Adrenal gland (tissue), 12 donors: ENCODE data around the gene CNGA3. TPM values are rescaled to one million over a fixed set of nuclear protein-coding genes. Genes with fewer than 3 reads are reported as not detected.

Source experiments
- DNase-seq, 7 donors: peaks; one replicate each; pipeline ENCODE4 v3.0.0-alpha.2; 2019 to 2020
- H3K27ac ChIP-seq, 5 donors: fragments of 200-600 bp; sonication (generic) in 4 of 5; 1 replicate in 3 of 5; 2 replicates in 2 of 5; pipeline versions ENCODE4 v1.5.1 to v1.8.0; 2016 to 2020; ENCODE audit warnings: mild to moderate bottlenecking in 1 of 5
- H3K27me3 ChIP-seq: fragments of 200-600 bp; 2 replicates; pipeline ENCODE4 v1.8.0; 2021
- H3K36me3 ChIP-seq, 2 donors: fragments of 200-600 bp; replicated peaks in 1 of 2; 1 replicate in 1 of 2; 2 replicates in 1 of 2; pipeline versions ENCODE4 v1.5.1 to v1.8.0; 2018 to 2022
- H3K4me1 ChIP-seq, 2 donors: fragments of 200-600 bp; replicated peaks in 1 of 2; 1 replicate in 1 of 2; 2 replicates in 1 of 2; pipeline versions ENCODE4 v1.5.1 to v1.8.0; 2018 to 2021
- H3K4me3 ChIP-seq, 4 donors: fragments of 200-600 bp; sonication (generic) in 3 of 4; one replicate each; pipeline ENCODE4 v1.5.1; 2016 to 2018
- H3K9me3 ChIP-seq, 3 donors: fragments of 200-600 bp; sonication (generic) in 1 of 3; replicated peaks in 1 of 3; 1 replicate in 2 of 3; 2 replicates in 1 of 3; pipeline versions ENCODE4 v1.5.1 to v1.8.0; 2016 to 2021
- POLR2A ChIP-seq, 2 donors: fragments of 450-650 bp; IDR thresholded peaks; one replicate each; pipeline ENCODE4 v1.6.1; 2017; ENCODE audit warnings: antibody characterized with exemption in 2 of 2, mild to moderate bottlenecking in 2 of 2, moderate library complexity in 1 of 2
- WGBS, 4 donors: extraction: QIAGEN DNeasy Blood & Tissue Kit in 2 of 4; methylation state at CpG; one replicate each; pipeline versions ENCODE4 v1.1.5 to v1.1.7; 2013 to 2017; 5-methylcytosine and 5-hydroxymethylcytosine counted together
- intact Hi-C, 2 donors: fragments of 100-400 bp; cut with DNase I; formaldehyde crosslinking; loops; one replicate each; pipeline versions ENCODE4 v1.14.1 to v1.15.0; 2022 to 2023
- polyA plus RNA-seq, 3 donors: library from polyadenylated mRNA; stranded (reverse); fragments of 200-250 nt in 2 of 3; fragments of 350-450 nt in 1 of 3; fragmentation: Illumina TruSeq in 1 of 3; extraction: RNeasy Lipid Tissue Mini Kit (QIAGEN cat#74804) in 1 of 3; gene quantifications; one replicate each; pipeline ENCODE4 v1.2.3, GENCODE V29; 2013 to 2014
- total RNA-seq, 9 donors: library from RNA; depleted of rRNA in 4 of 9; stranded (reverse); fragments of >200 nt in 4 of 9; fragments of 120-200 nt in 1 of 9; fragmentation: NEBNext Ultra II Directional in 1 of 9; extraction: Animal tissue kit (Norgen Biotek cat#: 25700) in 1 of 9; gene quantifications; one replicate each; pipeline versions ENCODE4 v1.1.0 to v1.2.4, GENCODE V29; 2013 to 2023
- TF ChIP-seq, protein P1 (sequence below), 6 experiments: fragments of 450-650 bp in 4 of 6; fragments of 200-600 bp in 2 of 6; sonication (generic) in 1 of 6; IDR thresholded peaks; 1 replicate in 5 of 6; 2 replicates in 1 of 6; pipeline versions ENCODE4 v1.5.1 to v1.8.0; 2016 to 2021; ENCODE audit warnings: antibody characterized with exemption in 6 of 6, mild to moderate bottlenecking in 2 of 6, moderate library complexity in 1 of 6
- donor health status: healthy with polysubstance abuse.
- donor health status: Bipolar disorder and iron deficiency.
- donor health status: DM: yes; HTN: yes; CAD: no.
- donor health status: DM: no; HTN: no; CAD: no.
- donor health status: DM: no; HTN: no; CAD: no.
- donor health status: DM: yes; HTN: yes; CAD: no.

CNGA3 gene
- total and polyA plus RNA-seq, 12 donors, result 0.07 to 0.28 (median 0.16) TPM; not detected in 5

DNA sequence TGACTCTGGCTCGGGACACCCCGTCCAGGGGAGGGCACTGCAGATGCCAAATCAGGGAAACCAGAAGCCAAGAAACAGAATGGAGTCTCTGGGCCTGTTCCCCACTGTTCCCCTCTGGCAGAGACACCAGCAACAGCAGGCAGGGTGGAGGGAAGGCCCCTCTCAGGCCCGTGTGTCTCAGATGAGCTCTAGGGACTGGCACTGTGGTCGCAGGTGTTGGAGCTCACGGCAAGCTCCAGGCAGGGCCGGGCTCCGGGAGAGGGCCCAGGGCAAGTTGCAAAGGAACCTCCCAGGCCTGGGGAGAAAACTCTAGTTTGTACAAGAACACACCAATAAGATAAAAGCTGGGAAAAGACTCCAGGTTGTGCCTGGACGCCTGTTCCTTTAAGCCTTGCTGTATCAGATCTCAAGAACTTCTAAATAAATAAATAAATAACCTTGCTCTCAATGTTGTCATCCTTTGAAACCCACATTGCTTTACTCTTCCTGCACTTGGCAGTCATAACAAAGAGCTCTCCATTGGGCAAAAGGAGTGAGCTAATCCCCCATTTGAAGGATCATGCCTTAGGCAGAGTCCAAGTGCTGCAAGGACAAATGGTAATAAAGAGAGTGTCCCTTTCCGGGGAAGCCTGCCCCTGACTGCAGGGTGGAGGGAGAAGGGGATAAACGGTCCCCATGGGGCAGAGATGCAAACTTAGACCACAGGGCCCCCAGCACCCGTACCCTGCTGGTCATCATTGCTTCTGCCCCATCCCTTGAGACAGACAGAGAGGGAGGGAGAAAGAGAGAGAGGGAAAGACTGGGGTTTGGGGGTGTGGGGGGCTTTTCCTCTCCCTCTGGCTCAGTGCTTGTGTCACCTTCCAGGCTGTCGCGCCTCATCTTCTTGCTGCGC is 33.3 kb downstream of the CNGA3 start:
- Histone ChIP-seq H3K27ac (peak overlapping the region in 3 of 5 donors; percentile 15 to 59 (median 59)), H3K4me1 (peaks cover 4 to 13% of the 10 kb centered on the region in 2 donors), H3K9me3 (no peaks in the 10 kb centered on the region), H3K27me3 (no peaks in the 10 kb centered on the region), H3K36me3 (no peaks in the 10 kb centered on the region), H3K4me3 (no peak overlapping the region)
- DNase-seq, result peak in 2 of 7 donors; percentile 10 to 24
- 70 to 80% (median 76%) methylated on average over 14 of the region's 14 CpGs for WGBS, 4 donors
- intact Hi-C loops, result no loop called here
- TF ChIP-seq, protein P1, sequence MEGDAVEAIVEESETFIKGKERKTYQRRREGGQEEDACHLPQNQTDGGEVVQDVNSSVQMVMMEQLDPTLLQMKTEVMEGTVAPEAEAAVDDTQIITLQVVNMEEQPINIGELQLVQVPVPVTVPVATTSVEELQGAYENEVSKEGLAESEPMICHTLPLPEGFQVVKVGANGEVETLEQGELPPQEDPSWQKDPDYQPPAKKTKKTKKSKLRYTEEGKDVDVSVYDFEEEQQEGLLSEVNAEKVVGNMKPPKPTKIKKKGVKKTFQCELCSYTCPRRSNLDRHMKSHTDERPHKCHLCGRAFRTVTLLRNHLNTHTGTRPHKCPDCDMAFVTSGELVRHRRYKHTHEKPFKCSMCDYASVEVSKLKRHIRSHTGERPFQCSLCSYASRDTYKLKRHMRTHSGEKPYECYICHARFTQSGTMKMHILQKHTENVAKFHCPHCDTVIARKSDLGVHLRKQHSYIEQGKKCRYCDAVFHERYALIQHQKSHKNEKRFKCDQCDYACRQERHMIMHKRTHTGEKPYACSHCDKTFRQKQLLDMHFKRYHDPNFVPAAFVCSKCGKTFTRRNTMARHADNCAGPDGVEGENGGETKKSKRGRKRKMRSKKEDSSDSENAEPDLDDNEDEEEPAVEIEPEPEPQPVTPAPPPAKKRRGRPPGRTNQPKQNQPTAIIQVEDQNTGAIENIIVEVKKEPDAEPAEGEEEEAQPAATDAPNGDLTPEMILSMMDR (IDR thresholded peaks at IDR 0.05), result no peak
- TF ChIP-seq POLR2A (IDR thresholded peaks at IDR 0.05), result no peak

DNA sequence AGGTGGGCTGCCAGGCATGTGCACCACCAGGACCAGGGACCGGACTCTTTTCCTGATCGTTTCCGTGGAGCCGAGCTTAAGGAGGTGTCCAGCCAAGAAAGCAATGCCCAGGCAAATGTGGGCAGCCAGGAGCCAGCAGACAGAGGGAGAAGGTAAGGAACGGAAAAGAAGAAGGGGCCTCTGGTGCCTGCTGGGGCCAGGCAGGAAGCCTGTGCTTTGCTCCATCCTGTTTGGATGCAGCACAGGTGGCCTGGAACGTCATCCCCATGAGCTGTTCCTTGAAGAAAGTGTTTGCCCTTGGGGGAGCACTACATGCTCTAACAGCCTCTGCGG is 33.9 kb downstream of the CNGA3 start:
- Histone ChIP-seq H3K4me3 (no peak overlapping the region), H3K9me3 (no peaks in the 10 kb centered on the region), H3K27ac (no peak overlapping the region), H3K36me3 (no peaks in the 10 kb centered on the region), H3K4me1 (peaks cover 4 to 13% of the 10 kb centered on the region in 2 donors), H3K27me3 (no peaks in the 10 kb centered on the region)
- DNase-seq, result no peak
- intact Hi-C loops, result no loop called here
- TF ChIP-seq, protein P1 (IDR thresholded peaks at IDR 0.05), result no peak
- no peak for TF ChIP-seq POLR2A (IDR thresholded peaks at IDR 0.05)
- 85 to 95% (median 88%) methylated on average over 6 to 7 of the region's 7 CpGs for WGBS, 4 donors

DNA sequence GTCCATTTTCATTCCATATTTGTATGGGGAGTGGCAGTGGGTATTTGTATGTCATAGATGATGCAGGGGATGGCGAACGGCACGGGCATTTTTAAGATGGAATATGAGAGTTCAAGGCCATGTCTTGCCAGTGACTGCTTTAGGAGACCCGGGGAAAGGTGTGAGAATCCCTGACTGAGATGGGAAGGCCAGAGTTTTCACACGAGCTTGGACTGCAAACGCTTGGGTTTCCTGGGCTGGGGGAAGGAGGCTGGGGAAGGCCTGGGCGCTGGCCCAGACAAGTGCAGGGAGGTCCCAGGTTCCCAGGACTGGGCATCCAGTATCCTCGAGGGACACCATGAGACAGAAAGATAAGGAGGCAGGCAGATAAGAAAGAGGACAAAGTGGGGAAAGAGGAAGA is 35.2 kb downstream of the CNGA3 start:
- intact Hi-C loops, result no loop called here

DNA sequence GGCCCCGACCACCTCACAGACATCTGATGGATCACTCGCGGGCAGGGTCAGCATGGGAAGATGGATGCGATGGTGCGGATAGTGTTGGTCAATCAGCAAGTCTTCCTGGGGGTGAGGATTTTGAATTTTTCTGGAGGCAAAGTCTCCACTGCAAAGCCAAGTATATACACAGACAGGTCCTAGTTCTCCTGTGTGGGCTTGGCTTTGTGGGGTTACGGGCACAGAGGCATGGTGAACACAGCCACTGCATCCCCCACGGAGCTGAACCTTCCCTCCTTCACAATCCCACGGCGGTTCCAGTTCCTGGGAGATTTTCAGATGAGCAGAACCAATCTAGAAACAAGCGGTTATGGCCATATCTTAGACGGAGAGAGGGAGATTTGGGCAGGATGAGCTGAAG is 35.8 kb downstream of the CNGA3 start:
- Histone ChIP-seq H3K4me1 (peaks cover 4 to 13% of the 10 kb centered on the region in 2 donors), H3K27me3 (no peaks in the 10 kb centered on the region), H3K9me3 (no peaks in the 10 kb centered on the region), H3K27ac (no peak overlapping the region), H3K36me3 (no peaks in the 10 kb centered on the region), H3K4me3 (no peak overlapping the region)
- intact Hi-C loops, result no loop called here
- 88 to 96% (median 91%) methylated on average over 11 of the region's 11 CpGs for WGBS, 4 donors
- peak in 1 of 7 donors; percentile 44 for DNase-seq
- TF ChIP-seq POLR2A (IDR thresholded peaks at IDR 0.05), result no peak
- TF ChIP-seq, protein P1 (IDR thresholded peaks at IDR 0.05), result no peak

More for the DNA sequence above, 35.2 kb downstream of the CNGA3 start:
- WGBS, 4 donors, result 68 to 78% (median 72%) methylated on average over 8 of the region's 8 CpGs
- no peak for DNase-seq
- Histone ChIP-seq H3K36me3 (no peaks in the 10 kb centered on the region), H3K27ac (no peak overlapping the region), H3K4me1 (peaks cover 4 to 13% of the 10 kb centered on the region in 2 donors), H3K27me3 (no peaks in the 10 kb centered on the region), H3K9me3 (no peaks in the 10 kb centered on the region), H3K4me3 (no peak overlapping the region)
- TF ChIP-seq, protein P1 (IDR thresholded peaks at IDR 0.05), result no peak
- no peak for TF ChIP-seq POLR2A (IDR thresholded peaks at IDR 0.05)
